H1 (cell line): ENCODE results near the gene NXN. TPM values are rescaled to one million over a fixed set of nuclear protein-coding genes. Genes with fewer than 3 reads are reported as not detected.

Experiments used
- CTCF ChIA-PET: fragments of 300-600 bp; sonication (Branson Sonifier 250); formaldehyde crosslinking; loops from one replicate; lab custom pipeline; 2021; ENCODE audit not compliant: partially characterized antibody; lab: Charles Lee
- POLR2A ChIA-PET: fragments of 300-600 bp; sonication (Branson Sonifier 250); formaldehyde crosslinking; loops from one replicate; lab custom pipeline; 2021; ENCODE audit warnings: inconsistent platforms; ENCODE audit not compliant: partially characterized antibody; lab: Charles Lee
- DNase-seq, 2 experiments: peaks; one replicate each; pipeline versions ENCODE4 v3.0.0 to v3.0.0-alpha.2; 2010 to 2022; ENCODE audit warnings: low spot score in 2 of 2, low read depth in 1 of 2, mixed read lengths in 1 of 2
- FAIRE-seq: peaks from 2 replicates; lab custom pipeline; 2011; peaks lifted over from hg19 to GRCh38; lab: Jason Lieb, UNC
- H2AFZ ChIP-seq: 2 replicates; pipeline ENCODE4 v1.8.1; 2012; ENCODE audit warnings: low read length, inconsistent platforms
- H2AK5ac ChIP-seq: 2 replicates; pipeline ENCODE4 v1.6.1; 2013; ENCODE audit warnings: low read depth, low read length
- H2BK120ac ChIP-seq: replicated peaks from 2 replicates; pipeline ENCODE3; 2013; ENCODE audit warnings: low read depth, low read length, inconsistent platforms
- H2BK12ac ChIP-seq: 2 replicates; pipeline ENCODE4 v1.6.1; 2013; ENCODE audit warnings: low read depth, low read length
- H2BK15ac ChIP-seq: 2 replicates; pipeline ENCODE4 v1.6.1; 2013; ENCODE audit warnings: low read length
- H2BK20ac ChIP-seq: 2 replicates; pipeline ENCODE4 v1.6.1; 2013; ENCODE audit warnings: low read length
- H2BK5ac ChIP-seq: 2 replicates; pipeline ENCODE4 v1.6.1; 2013; ENCODE audit warnings: low read depth, low read length
- H3K14ac ChIP-seq: 2 replicates; pipeline ENCODE4 v1.6.1; 2013; ENCODE audit warnings: inconsistent platforms; ENCODE audit not compliant: insufficient read length
- H3K18ac ChIP-seq: 2 replicates; pipeline ENCODE4 v1.6.1; 2013; ENCODE audit warnings: low read length; ENCODE audit errors: extremely low read depth
- H3K23ac ChIP-seq: 2 replicates; pipeline ENCODE4 v1.6.1; 2013; ENCODE audit warnings: inconsistent platforms; ENCODE audit not compliant: insufficient read length
- H3K23me2 ChIP-seq: 2 replicates; pipeline ENCODE4 v1.6.1; 2013; ENCODE audit warnings: low read depth, low read length
- H3K27ac ChIP-seq: 2 replicates; pipeline ENCODE4 v1.6.1; 2011; ENCODE audit warnings: low read depth, low read length, inconsistent platforms
- H3K27me3 ChIP-seq, 4 experiments: replicated peaks in 1 of 4; 1 replicate in 1 of 4; 2 replicates in 3 of 4; pipeline versions ENCODE4 v1.6.1 to v1.8.1; 2011 to 2013; ENCODE audit warnings: low read length in 3 of 4, mild to moderate bottlenecking in 3 of 4, inconsistent platforms in 2 of 4, mixed read lengths in 2 of 4, moderate library complexity in 1 of 4; ENCODE audit not compliant: control insufficient read depth in 3 of 4, insufficient read depth in 3 of 4; ENCODE audit errors: extremely low read depth in 1 of 4
- H3K36me3 ChIP-seq, 4 experiments: 2 replicates each; pipeline versions ENCODE4 v1.6.1 to v1.8.1; 2011 to 2013; ENCODE audit warnings: mild to moderate bottlenecking in 4 of 4, low read length in 3 of 4, moderate library complexity in 2 of 4, control low read depth in 1 of 4, inconsistent platforms in 1 of 4; ENCODE audit not compliant: insufficient read depth in 4 of 4, control insufficient read depth in 2 of 4
- H3K4ac ChIP-seq: replicated peaks from 2 replicates; pipeline ENCODE3; 2013; ENCODE audit warnings: low read length, low read depth, mixed read lengths, inconsistent platforms; ENCODE audit not compliant: insufficient read length
- H3K4me1 ChIP-seq, 4 experiments: replicated peaks in 1 of 4; 1 replicate in 1 of 4; 2 replicates in 3 of 4; pipeline versions ENCODE4 v1.6.1 to v1.8.1; 2011 to 2013; ENCODE audit warnings: low read length in 3 of 4, inconsistent platforms in 2 of 4, mixed read lengths in 1 of 4; ENCODE audit not compliant: insufficient read depth in 4 of 4, control insufficient read depth in 3 of 4
- H3K4me2 ChIP-seq, 2 experiments: 2 replicates each; pipeline versions ENCODE4 v1.6.1 to v1.8.1; 2011 to 2013; ENCODE audit warnings: low read depth in 2 of 2, low read length in 2 of 2, control low read depth in 1 of 2, inconsistent platforms in 1 of 2, mild to moderate bottlenecking in 1 of 2; ENCODE audit not compliant: insufficient read depth in 1 of 2
- H3K4me3 ChIP-seq, 4 experiments: fragments of 200-600, 300-600 bp in 1 of 4; sonication (generic), shearing (Covaris generic), sonication (Bioruptor Twin) in 1 of 4; 2 replicates each; pipeline versions ENCODE4 v1.5.1 to v1.8.1; 2011 to 2016; ENCODE audit warnings: low read length in 4 of 4, low read depth in 3 of 4, control low read depth in 2 of 4, inconsistent platforms in 2 of 4, mild to moderate bottlenecking in 2 of 4, mixed read lengths in 1 of 4, moderate library complexity in 1 of 4; ENCODE audit not compliant: insufficient read depth in 2 of 4; ENCODE audit errors: extremely low read depth in 1 of 4
- H3K56ac ChIP-seq: replicated peaks from 2 replicates; pipeline ENCODE3; 2013; ENCODE audit warnings: low read depth, mild to moderate bottlenecking, mixed read lengths, low read length, inconsistent platforms; ENCODE audit not compliant: insufficient read length
- H3K79me1 ChIP-seq: 2 replicates; pipeline ENCODE4 v1.6.1; 2013; ENCODE audit warnings: low read depth, low read length, control low read depth
- H3K79me2 ChIP-seq, 2 experiments: 2 replicates each; pipeline versions ENCODE4 v1.6.1 to v1.8.1; 2012 to 2013; ENCODE audit warnings: low read length in 2 of 2, mild to moderate bottlenecking in 2 of 2, inconsistent platforms in 1 of 2; ENCODE audit not compliant: insufficient read depth in 2 of 2, control insufficient read depth in 1 of 2
- H3K9ac ChIP-seq, 4 experiments: replicated peaks in 1 of 4; 1 replicate in 1 of 4; 2 replicates in 3 of 4; pipeline versions ENCODE4 v1.6.1 to v1.8.1; 2011 to 2013; ENCODE audit warnings: low read depth in 3 of 4, low read length in 3 of 4, control low read depth in 2 of 4, mild to moderate bottlenecking in 2 of 4, moderate library complexity in 2 of 4, inconsistent platforms in 1 of 4; ENCODE audit errors: extremely low read depth in 1 of 4
- H3K9me3 ChIP-seq, 2 experiments: 2 replicates each; pipeline versions ENCODE4 v1.6.1 to v1.8.1; 2012 to 2013; ENCODE audit warnings: mild to moderate bottlenecking in 2 of 2, moderate library complexity in 2 of 2, control low read depth in 1 of 2, inconsistent platforms in 1 of 2, low read depth in 1 of 2, low read length in 1 of 2, mixed read lengths in 1 of 2; ENCODE audit not compliant: insufficient read depth in 2 of 2
- H4K20me1 ChIP-seq, 2 experiments: replicated peaks in 1 of 2; 2 replicates each; pipeline versions ENCODE3 to v1.8.1; 2011 to 2013; ENCODE audit warnings: inconsistent platforms in 2 of 2, low read length in 2 of 2, mild to moderate bottlenecking in 1 of 2; ENCODE audit not compliant: insufficient read depth in 2 of 2, control insufficient read depth in 1 of 2
- H4K5ac ChIP-seq: 2 replicates; pipeline ENCODE4 v1.6.1; 2013; ENCODE audit warnings: low read length, low read depth, mixed read lengths, inconsistent platforms; ENCODE audit not compliant: insufficient read length
- H4K8ac ChIP-seq: 2 replicates; pipeline ENCODE4 v1.8.0; 2013; ENCODE audit warnings: mild to moderate bottlenecking, moderate library complexity, low read length, inconsistent platforms; ENCODE audit not compliant: insufficient read depth; ENCODE audit errors: extremely low read depth
- H4K91ac ChIP-seq: replicated peaks from 2 replicates; pipeline ENCODE3; 2013; ENCODE audit warnings: low read length, mixed read lengths, inconsistent platforms; ENCODE audit not compliant: insufficient read length
- E2F6 ChIP-seq: IDR thresholded peaks from 2 replicates; pipeline ENCODE4 v1.6.1; 2012; ENCODE audit warnings: inconsistent platforms
- RAD21 ChIP-seq, 2 experiments: IDR thresholded peaks in 1 of 2; conservative IDR thresholded peaks in 1 of 2; 2 replicates each; pipeline ENCODE4 v1.6.1; 2011; ENCODE audit warnings: low read depth in 2 of 2, low read length in 2 of 2, improper control_type of control experiment in 1 of 2, inconsistent platforms in 1 of 2, mild to moderate bottlenecking in 1 of 2, moderate library complexity in 1 of 2
- TEAD4 ChIP-seq: IDR thresholded peaks from 2 replicates; pipeline ENCODE4 v1.6.1; 2012; ENCODE audit warnings: low read depth, low read length, inconsistent platforms, mixed read lengths
- WGBS, 2 experiments: shearing (Covaris generic) in 1 of 2; methylation state at CpG; one replicate each; pipeline versions ENCODE4 v1.1.6 to v1.1.7; 2013 to 2015; ENCODE audit warnings: low lambda C conversion rate in 2 of 2, mixed read lengths in 2 of 2, inconsistent platforms in 1 of 2, low coverage in 1 of 2, missing lambda C conversion rate in 1 of 2; ENCODE audit not compliant: insufficient replicate concordance in 2 of 2, insufficient coverage in 1 of 2, insufficient read length in 1 of 2; ENCODE audit errors: extremely low coverage in 1 of 2, missing lambda C conversion rate in 1 of 2; 5-methylcytosine and 5-hydroxymethylcytosine counted together
- polyA plus RNA-seq, 7 experiments: library from polyadenylated mRNA; depleted of rRNA in 3 of 7; stranded (reverse) in 5 of 7; unstranded in 2 of 7; fragments of >200 nt in 5 of 7; fragments of 200-250 nt in 2 of 7; gene quantifications; 1 replicate in 5 of 7; 2 replicates in 1 of 7; 4 replicates in 1 of 7; pipeline versions ENCODE4 v1.2.1 to v1.2.3, GENCODE V29; 2011 to 2013; ENCODE audit warnings: missing spikeins in 2 of 7, mixed read lengths in 2 of 7
- total RNA-seq: library from RNA; stranded (reverse); fragmentation: NEBNext Ultra II Directional; extraction: Animal tissue kit (Norgen Biotek cat#: 25700); gene quantifications from 2 replicates; pipeline ENCODE4 v1.2.1, GENCODE V29; 2021

Gene NXN
- total and polyA plus RNA-seq, 2 of the 8 experiments (the other 6 are each of a cell fraction or from before 2014, with no cell fraction given) = 94.1 to 107 TPM

GRCh38 chr17:973053-973452 is 6.5 kb downstream of the NXN start:
- Histone ChIP-seq H3K14ac (no peak overlapping the region), H3K27ac (no peak overlapping the region), H3K4me3 (no peak overlapping the region), H3K79me2 (peaks cover 22 to 96% of the 10 kb centered on the region in 2 experiments), H4K20me1 (peaks cover 7 to 11% of the 10 kb centered on the region in 2 experiments), H3K4me1 (peaks cover 10 to 39% (median 24%) of the 10 kb centered on the region in 4 experiments), H2AK5ac (no peak overlapping the region), H3K9ac (no peak overlapping the region), H4K8ac (no peak overlapping the region), H2BK12ac (peak overlapping the region; percentile 13; the same call in 1 of the 2 replicates), H3K79me1 (peaks cover 24% of the 10 kb centered on the region), H4K91ac (no peak overlapping the region), H3K18ac (no peak overlapping the region; the same call in 1 of the 2 replicates), H3K23me2 (peaks cover 4% of the 10 kb centered on the region), H3K4me2 (no peak overlapping the region; a peak in 1 of 4 replicates), H2BK120ac (no peak overlapping the region), H3K4ac (no peak overlapping the region), H3K27me3 (no peaks in the 10 kb centered on the region), H2BK5ac (no peak overlapping the region; the same call in 1 of the 2 replicates), H3K9me3 (no peaks in the 10 kb centered on the region), H4K5ac (no peak overlapping the region), H2AFZ (no peak overlapping the region), H3K36me3 (no peaks in the 10 kb centered on the region; a peak in 2 of 8 replicates), H2BK15ac (0 out of 2 replicates have a peak overlapping the region, but pooled peaks have one; percentile 20), H3K23ac (no peak overlapping the region), H3K56ac (no peak overlapping the region), H2BK20ac (peak overlapping the region; percentile 2; the same call in 1 of the 2 replicates)
- no peak for FAIRE-seq
- CTCF ChIA-PET = interaction anchor here (0.5 to 17.5 kb wide), 16 partner anchors 8 to 218 kb away, joined by 3 to 258 read pairs (median 3); partner anchors contain the start of gene TIMM22
- 78% methylated on average over 12 of the region's 12 CpGs; no CpG with 5 or more reads in 1 of the 2 experiments for WGBS, 2 experiments
- TF ChIP-seq RAD21 (IDR thresholded peaks at IDR 0.05 in 1 of 2, conservative IDR thresholded peaks at IDR 0.05 in 1 of 2; ENCODE audit: low read depth in 2 of 2, low read length in 2 of 2) (no peak), E2F6 (no peak), TEAD4 (peak; percentile 46; the same call in 1 of the 2 replicates)
- POLR2A ChIA-PET = interaction anchor here (0.6 to 1.6 kb wide), 14 partner anchors 8 to 256 kb away, joined by 3 to 9 read pairs (median 3); no protein-coding TSS in a partner anchor
- no peak for DNase-seq
